ENCODE results near the gene DAAM1.

DNA sequence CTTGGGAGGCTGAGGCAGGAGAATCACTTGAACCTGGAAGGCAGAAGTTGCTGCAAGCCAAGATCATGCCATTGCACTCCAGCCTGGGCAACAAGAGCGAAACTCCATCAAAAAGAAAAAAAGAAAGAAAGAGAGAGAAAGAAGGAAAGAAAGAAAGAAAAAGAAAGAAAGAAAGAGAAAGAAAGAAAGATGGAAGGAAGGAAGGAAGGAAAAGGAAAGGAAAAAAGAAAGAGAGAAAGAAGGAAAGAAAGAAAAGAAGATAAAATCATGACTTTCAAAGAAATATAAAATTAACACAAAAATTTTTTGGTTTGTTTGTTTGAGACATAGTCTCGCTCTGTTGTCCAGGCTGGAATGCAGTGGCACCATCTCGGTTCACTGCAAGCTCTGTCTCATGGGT lies 22.2 kb upstream of the DAAM1 start:
- TF ChIP-seq EZH2phosphoT487 (IDR thresholded peaks at IDR 0.05; ENCODE audit: low read depth) (no peak), CTCF (IDR thresholded peaks at IDR 0.05; ENCODE audit: low read depth, low read length) (no peak)
